ENCODE data around the gene CAMK4.

CAMK4 gene

GRCh38 chr5:111532886-111533582 is 308.9 kb downstream of the CAMK4 start:
- TF ChIP-seq CTCF (conservative IDR thresholded peaks at IDR 0.05; ENCODE audit: low read depth, low read length): no peak
- DNase-seq (ENCODE audit: low read depth): peak; percentile 54

GRCh38 chr5:111535879-111536549 is 311.8 kb downstream of the CAMK4 start:
- H3K4me3 ChIP-seq (ENCODE audit: low read depth, low read length): no peak overlapping the region
- no peak for DNase-seq (ENCODE audit: low read depth)
- no peak for TF ChIP-seq CTCF (conservative IDR thresholded peaks at IDR 0.05; ENCODE audit: low read depth, low read length)

More at GRCh38 chr5:111532886-111533582, 308.9 kb downstream of the CAMK4 start:
- H3K4me3 ChIP-seq (ENCODE audit: low read depth, low read length): no peak overlapping the region

- no peak overlapping the region for H3K4me3 ChIP-seq (ENCODE audit: low read depth, low read length)
- DNase-seq (ENCODE audit: low read depth): peak; percentile 55
- no peak for TF ChIP-seq CTCF (conservative IDR thresholded peaks at IDR 0.05; ENCODE audit: low read depth, low read length)
Measured at GRCh38 chr5:111537141-111538024, 313.2 kb downstream of the CAMK4 start.

Measured in choroid plexus epithelial cell (primary cell).